Breast epithelium (tissue), 4 donors: ENCODE measurements around the gene ATAD2B. TPM values are rescaled to one million over a fixed set of nuclear protein-coding genes. Genes with fewer than 3 reads are reported as not detected.
A peak's percentile ranks its signal among the peaks of the same experiment; 100 is the strongest.

Experiments
- DNase-seq, 2 donors: peaks; one replicate each; pipeline ENCODE4 v3.0.0-alpha.2; 2019; ENCODE audit warnings: low spot score in 2 of 2
- H3K27ac ChIP-seq, 2 donors: fragments of 200-600 bp; sonication (generic) in 1 of 2; one replicate each; pipeline ENCODE4 v1.5.1; 2016 to 2019; ENCODE audit warnings: mild to moderate bottlenecking in 1 of 2
- H3K27me3 ChIP-seq, 2 donors: fragments of 200-600 bp; sonication (generic) in 1 of 2; one replicate each; pipeline versions ENCODE4 v1.5.1 to v1.6.0; 2017 to 2019; ENCODE audit warnings: control low read depth in 1 of 2, mild to moderate bottlenecking in 1 of 2
- H3K36me3 ChIP-seq: fragments of 200-600 bp; one replicate; pipeline ENCODE4 v1.5.1; 2019
- H3K4me1 ChIP-seq, 2 donors: fragments of 200-600 bp; sonication (generic); one replicate each; pipeline ENCODE4 v1.5.1; 2016 to 2019; ENCODE audit warnings: control low read depth in 1 of 2
- H3K4me3 ChIP-seq, 3 donors: fragments of 200-600 bp; sonication (generic); 1 replicate in 2 of 3; 2 replicates in 1 of 3; pipeline ENCODE4 v1.5.1; 2016 to 2019; ENCODE audit warnings: mild to moderate bottlenecking in 3 of 3, moderate library complexity in 2 of 3
- H3K9me3 ChIP-seq, 2 donors: fragments of 200-600 bp; sonication (generic) in 1 of 2; one replicate each; pipeline ENCODE4 v1.5.1; 2016 to 2019; ENCODE audit warnings: control low read depth in 1 of 2
- CTCF ChIP-seq, 3 donors: fragments of 450-650 bp; IDR thresholded peaks; one replicate each; pipeline ENCODE4 v1.5.1; 2016 to 2017; ENCODE audit warnings: antibody characterized with exemption in 3 of 3, mild to moderate bottlenecking in 3 of 3, moderate library complexity in 3 of 3
- POLR2A ChIP-seq: fragments of 450-650 bp; IDR thresholded peaks from one replicate; pipeline ENCODE4 v1.6.1; 2016; ENCODE audit warnings: antibody characterized with exemption, mild to moderate bottlenecking, moderate library complexity
- POLR2AphosphoS5 ChIP-seq, 3 donors: sonication (generic); formaldehyde crosslinking; IDR thresholded peaks; one replicate each; pipeline ENCODE4 v1.6.1; 2017; ENCODE audit warnings: antibody characterized with exemption in 3 of 3
- intact Hi-C: fragments of 100-400 bp; cut with DNase I; formaldehyde crosslinking; loops from one replicate; pipeline ENCODE4 v1.15.1; 2023; ENCODE audit warnings: low total_unique reads
- total RNA-seq, 3 donors: library from RNA; depleted of rRNA; stranded (reverse); fragments of >200 nt; gene quantifications; one replicate each; pipeline ENCODE4 v1.1.0, GENCODE V29; 2016

The ATAD2B gene
- total RNA-seq, 3 donors from 2014 or later = 22.6 to 48.1 (median 34.4) TPM

- peak; percentile 51 to 54 for DNase-seq
- TF ChIP-seq POLR2A = no peak
- TF ChIP-seq POLR2AphosphoS5 (IDR thresholded peaks at IDR 0.05) = peak in 2 of 3 donors; percentile 16 to 31
- no peak for TF ChIP-seq CTCF (IDR thresholded peaks at IDR 0.05)
- Histone ChIP-seq H3K27ac (peak overlapping the region; percentile 98 to 99), H3K27me3 (no peaks in the 10 kb centered on the region), H3K9me3 (no peaks in the 10 kb centered on the region), H3K4me3 (peak overlapping the region; percentile 86 to 95 (median 91)), H3K4me1 (no peaks in the 10 kb centered on the region), H3K36me3 (no peaks in the 10 kb centered on the region)
- intact Hi-C loops = no loop called here
Observed at GRCh38 chr2:23925702-23926289, 1.1 kb downstream of the ATAD2B start.

GRCh38 chr2:23924589-23925359 is 2.1 kb downstream of the ATAD2B start:
- no peaks in the 10 kb centered on the region for H3K36me3 ChIP-seq
- no peak for DNase-seq
- no peak for TF ChIP-seq POLR2AphosphoS5 (IDR thresholded peaks at IDR 0.05)
- H3K27ac ChIP-seq = peak overlapping the region; percentile 98 to 99
- no peaks in the 10 kb centered on the region for H3K4me1 ChIP-seq
- no peaks in the 10 kb centered on the region for H3K27me3 ChIP-seq
- intact Hi-C loops = no loop called here
- H3K9me3 ChIP-seq = no peaks in the 10 kb centered on the region
- H3K4me3 ChIP-seq = peak overlapping the region; percentile 86 to 95 (median 91)

GRCh38 chr2:23918837-23919489 is 8.0 kb downstream of the ATAD2B start:
- Histone ChIP-seq H3K9me3 (no peaks in the 10 kb centered on the region), H3K27me3 (no peaks in the 10 kb centered on the region), H3K4me1 (peaks cover 0 to 3% of the 10 kb centered on the region in 2 donors), H3K36me3 (no peaks in the 10 kb centered on the region), H3K4me3 (no peak overlapping the region), H3K27ac (no peak overlapping the region)
- no peak for DNase-seq
- TF ChIP-seq POLR2AphosphoS5 (IDR thresholded peaks at IDR 0.05) = no peak
- TF ChIP-seq CTCF (IDR thresholded peaks at IDR 0.05) = no peak
- no peak for TF ChIP-seq POLR2A
- intact Hi-C loops = no loop called here

- H3K27me3 ChIP-seq = no peaks in the 10 kb centered on the region
- H3K27ac ChIP-seq = no peak overlapping the region
- H3K4me3 ChIP-seq = no peak overlapping the region
- TF ChIP-seq POLR2AphosphoS5 (IDR thresholded peaks at IDR 0.05) (no peak), POLR2A (no peak), CTCF (IDR thresholded peaks at IDR 0.05) (no peak)
- no peaks in the 10 kb centered on the region for H3K9me3 ChIP-seq
- H3K4me1 ChIP-seq = peaks cover 0 to 3% of the 10 kb centered on the region in 2 donors
- intact Hi-C loops = no loop called here
- no peaks in the 10 kb centered on the region for H3K36me3 ChIP-seq
- no peak for DNase-seq
Observed at GRCh38 chr2:23916727-23917405, 10.1 kb downstream of the ATAD2B start.

- Histone ChIP-seq H3K27ac (no peak overlapping the region), H3K4me1 (peaks cover 0 to 3% of the 10 kb centered on the region in 2 donors), H3K27me3 (no peaks in the 10 kb centered on the region), H3K36me3 (no peaks in the 10 kb centered on the region), H3K9me3 (no peaks in the 10 kb centered on the region), H3K4me3 (no peak overlapping the region)
- TF ChIP-seq POLR2A = no peak
- no peak for TF ChIP-seq CTCF (IDR thresholded peaks at IDR 0.05)
- no peak for TF ChIP-seq POLR2AphosphoS5 (IDR thresholded peaks at IDR 0.05)
- DNase-seq = no peak
- intact Hi-C loops = no loop called here
Observed at GRCh38 chr2:23915327-23915726, 11.6 kb downstream of the ATAD2B start.
